CD14-positive monocyte (primary cell): ENCODE measurements around the gene TSPAN18. TPM values are rescaled to one million over a fixed set of nuclear protein-coding genes. Genes with fewer than 3 reads are reported as not detected.

Experiments used
- DNase-seq, 3 donors: peaks; one replicate each; pipeline ENCODE4 v3.0.0-alpha.2; 2011 to 2022
- H2AFZ ChIP-seq: 2 replicates; pipeline ENCODE4 v1.6.0; 2012; ENCODE audit warnings: mild to moderate bottlenecking, low read depth, low read length, inconsistent platforms; ENCODE audit not compliant: insufficient read depth, poor library complexity, severe bottlenecking
- H3K27ac ChIP-seq, 2 donors: 1 replicate in 1 of 2; 2 replicates in 1 of 2; pipeline ENCODE4 v1.5.1; 2012 to 2013; ENCODE audit warnings: low read length in 2 of 2, control low read depth in 1 of 2, inconsistent platforms in 1 of 2, low read depth in 1 of 2, mild to moderate bottlenecking in 1 of 2
- H3K27me3 ChIP-seq, 2 donors: one replicate each; pipeline versions ENCODE4 v1.6.0 to v1.6.1; 2011 to 2013; ENCODE audit warnings: low read length in 2 of 2; ENCODE audit not compliant: control insufficient read depth in 2 of 2, insufficient read depth in 2 of 2
- H3K36me3 ChIP-seq, 2 donors: replicated peaks in 1 of 2; 1 replicate in 1 of 2; 2 replicates in 1 of 2; pipeline versions ENCODE4 v1.5.1 to v1.6.1; 2012 to 2013; ENCODE audit warnings: low read length in 2 of 2, control low read depth in 1 of 2, inconsistent platforms in 1 of 2, mild to moderate bottlenecking in 1 of 2; ENCODE audit not compliant: insufficient read depth in 2 of 2, control insufficient read depth in 1 of 2
- H3K4me1 ChIP-seq, 2 donors: 1 replicate in 1 of 2; 2 replicates in 1 of 2; pipeline versions ENCODE4 v1.5.1 to v1.6.1; 2012 to 2013; ENCODE audit warnings: low read length in 2 of 2, control low read depth in 1 of 2, inconsistent platforms in 1 of 2, mild to moderate bottlenecking in 1 of 2, moderate library complexity in 1 of 2; ENCODE audit not compliant: insufficient read depth in 2 of 2, control insufficient read depth in 1 of 2
- H3K4me2 ChIP-seq: replicated peaks from 2 replicates; pipeline ENCODE3; 2012; ENCODE audit warnings: low read length, moderate library complexity, mild to moderate bottlenecking; ENCODE audit not compliant: poor library complexity, severe bottlenecking; ENCODE audit errors: extremely low read depth
- H3K4me3 ChIP-seq, 3 experiments: fragments of 200-600 bp in 1 of 3; sonication (generic) in 1 of 3; replicated peaks in 1 of 3; 1 replicate in 2 of 3; 2 replicates in 1 of 3; pipeline ENCODE4 v1.5.1; 2011 to 2013; ENCODE audit warnings: low read length in 3 of 3, mild to moderate bottlenecking in 3 of 3, control low read depth in 2 of 3, low read depth in 2 of 3, inconsistent platforms in 1 of 3, moderate library complexity in 1 of 3
- H3K79me2 ChIP-seq: 2 replicates; pipeline ENCODE4 v1.6.0; 2012; ENCODE audit warnings: mild to moderate bottlenecking, control low read depth, inconsistent platforms, low read length, moderate library complexity; ENCODE audit not compliant: insufficient read depth
- H3K9ac ChIP-seq: 2 replicates; pipeline ENCODE4 v1.6.0; 2017; ENCODE audit warnings: low read length, mild to moderate bottlenecking; ENCODE audit not compliant: insufficient read depth, poor library complexity, severe bottlenecking
- H3K9me3 ChIP-seq, 2 donors: replicated peaks in 1 of 2; 1 replicate in 1 of 2; 2 replicates in 1 of 2; pipeline versions ENCODE4 v1.5.1 to v1.6.1; 2012 to 2013; ENCODE audit warnings: low read length in 2 of 2, control low read depth in 1 of 2; ENCODE audit not compliant: control insufficient read depth in 1 of 2, insufficient read depth in 1 of 2
- H4K20me1 ChIP-seq: 2 replicates; pipeline ENCODE4 v1.6.0; 2012; ENCODE audit warnings: mild to moderate bottlenecking, low read length, control low read depth, moderate library complexity; ENCODE audit not compliant: insufficient read depth
- H3K27ac Mint-ChIP-seq, 7 donors: one replicate each; pipeline ENCODE4 v1.8.0; 2020; ENCODE audit warnings: mild to moderate bottlenecking in 7 of 7, mixed read lengths in 7 of 7, moderate library complexity in 6 of 7, inconsistent platforms in 2 of 7
- H3K27me3 Mint-ChIP-seq, 3 donors: one replicate each; pipeline ENCODE4 v1.8.0; 2021 to 2022; ENCODE audit warnings: low read depth in 3 of 3, mild to moderate bottlenecking in 3 of 3, mixed read lengths in 3 of 3, moderate library complexity in 3 of 3, inconsistent platforms in 1 of 3
- H3K36me3 Mint-ChIP-seq, 2 donors: one replicate each; pipeline ENCODE4 v1.8.0; 2020; ENCODE audit warnings: mixed read lengths in 2 of 2, inconsistent platforms in 1 of 2, mild to moderate bottlenecking in 1 of 2
- H3K4me1 Mint-ChIP-seq: one replicate; pipeline ENCODE4 v1.8.0; 2020; ENCODE audit warnings: mild to moderate bottlenecking, mixed read lengths
- H3K4me3 Mint-ChIP-seq, 2 donors: one replicate each; pipeline ENCODE4 v1.8.0; 2020; ENCODE audit warnings: mild to moderate bottlenecking in 2 of 2, mixed read lengths in 2 of 2, moderate library complexity in 1 of 2
- H3K9me3 Mint-ChIP-seq, 7 donors: one replicate each; pipeline ENCODE4 v1.8.0; 2020 to 2022; ENCODE audit warnings: mixed read lengths in 7 of 7, mild to moderate bottlenecking in 6 of 7, moderate library complexity in 6 of 7, inconsistent platforms in 2 of 7
- CTCF ChIP-seq: fragments of 200-600 bp; IDR thresholded peaks from one replicate; pipeline ENCODE4 v1.8.0; 2022; ENCODE audit warnings: antibody characterized with exemption, mild to moderate bottlenecking
- WGBS: methylation state at CpG from one replicate; pipeline ENCODE4 v1.1.5; 2013; ENCODE audit warnings: missing lambda C conversion rate; ENCODE audit not compliant: insufficient coverage; 5-methylcytosine and 5-hydroxymethylcytosine counted together
- intact Hi-C, 2 donors: fragments of 100-400 bp; cut with micrococcal nuclease; formaldehyde crosslinking; loops; one replicate each; pipeline versions ENCODE4 v1.15.0 to v1.15.1; 2023
- polyA plus RNA-seq, 3 donors: library from polyadenylated mRNA; depleted of rRNA in 1 of 3; unstranded in 2 of 3; stranded (reverse) in 1 of 3; fragments of 300-500 nt in 2 of 3; fragments of >200 nt in 1 of 3; fragmentation: Illumina TruSeq in 2 of 3; gene quantifications; 1 replicate in 2 of 3; 2 replicates in 1 of 3; pipeline ENCODE4 v1.2.3, GENCODE V29; 2012 to 2021

TSPAN18 gene
- polyA plus RNA-seq, 3 donors = not detected

- peaks cover 0 to 5% of the 10 kb centered on the region in 2 donors for H3K9me3 ChIP-seq
- H3K27ac Mint-ChIP-seq = no peak overlapping the region
- no peak overlapping the region for H3K4me3 ChIP-seq
- no peaks in the 10 kb centered on the region for H3K36me3 ChIP-seq
- H3K4me1 Mint-ChIP-seq = no peaks in the 10 kb centered on the region
- no peaks in the 10 kb centered on the region for H3K36me3 Mint-ChIP-seq
- no peak overlapping the region for H3K4me3 Mint-ChIP-seq
- TF ChIP-seq CTCF = no peak
- H3K9ac ChIP-seq = no peak overlapping the region
- no peak overlapping the region for H3K27ac ChIP-seq
- H3K79me2 ChIP-seq = no peaks in the 10 kb centered on the region
- H3K27me3 ChIP-seq = no peaks in the 10 kb centered on the region
- intact Hi-C loops = no loop called here
- H3K27me3 Mint-ChIP-seq = peaks cover 3 to 7% (median 4%) of the 10 kb centered on the region in 3 donors
- peaks cover 3 to 18% (median 15%) of the 10 kb centered on the region in 7 donors for H3K9me3 Mint-ChIP-seq
- H3K4me2 ChIP-seq = no peak overlapping the region
- no peaks in the 10 kb centered on the region for H4K20me1 ChIP-seq
- H2AFZ ChIP-seq = no peak overlapping the region
- DNase-seq = no peak
- H3K4me1 ChIP-seq = no peaks in the 10 kb centered on the region
Measured at GRCh38 chr11:44847316-44847715, 120.6 kb downstream of the TSPAN18 start.

GRCh38 chr11:44848203-44848962 is 121.6 kb downstream of the TSPAN18 start:
- Histone ChIP-seq H2AFZ (no peak overlapping the region), H3K9ac (no peak overlapping the region), H3K79me2 (no peaks in the 10 kb centered on the region), H4K20me1 (no peaks in the 10 kb centered on the region), H3K4me1 (no peaks in the 10 kb centered on the region), H3K27me3 (no peaks in the 10 kb centered on the region), H3K36me3 (no peaks in the 10 kb centered on the region), H3K27ac (no peak overlapping the region), H3K9me3 (peaks cover 0 to 5% of the 10 kb centered on the region in 2 donors), H3K4me3 (no peak overlapping the region), H3K4me2 (no peak overlapping the region)
- Mint-ChIP-seq H3K36me3 (no peaks in the 10 kb centered on the region), H3K9me3 (peaks cover 0 to 17% (median 11%) of the 10 kb centered on the region in 7 donors), H3K27ac (no peak overlapping the region), H3K27me3 (peaks cover 3 to 8% (median 7%) of the 10 kb centered on the region in 3 donors), H3K4me1 (no peaks in the 10 kb centered on the region), H3K4me3 (no peak overlapping the region)
- TF ChIP-seq CTCF = no peak
- intact Hi-C loops = no loop called here
- 91% methylated on average over 8 of the region's 11 CpGs for WGBS
- no peak for DNase-seq
